Heart left ventricle (tissue), 13 donors: ENCODE results near the gene DOCK7.

ENCODE experiments used
- CTCF ChIP-seq, 12 donors: fragments of 200-600 bp; sonication (generic) in 4 of 12; IDR thresholded peaks; one replicate each; pipeline versions ENCODE4 v1.5.0 to v1.8.0; 2018 to 2022; ENCODE audit warnings: antibody characterized with exemption in 12 of 12, mild to moderate bottlenecking in 5 of 12
- POLR2A ChIP-seq, 2 donors: fragments of 450-650 bp; IDR thresholded peaks; one replicate each; pipeline ENCODE4 v1.6.1; 2017; ENCODE audit warnings: antibody characterized with exemption in 2 of 2, mild to moderate bottlenecking in 2 of 2, moderate library complexity in 2 of 2
- donor health status: ischemic (EF 13 %, LVEDD 7.1; RV severe dilation, severe dysfunction).
- donor health status: DM: no; HTN: yes; CAD: no.
- donor health status: DM: no; HTN: no; CAD: no.
- donor health status: ischemic (EF 25% LVEDD 6.9; RV normal size, moderate dysfunction).
- donor health status: ischemic (EF 25% LVEDD 5.7; RV mildly dilated, moderate dysfunction).
- donor health status: ischemic (EF 35%, LVEDD 5.7; RV mildly dilated, moderate dysfunction).
- donor health status: nonischemic (EF 11% LVEDD 7.7; RV severe dilation, severe dysfunction).
- donor health status: DM: yes; HTN: yes; CAD: no.
- donor health status: PGD.
- donor health status: ischemic (EF 29% LVEDD 5.4; RV normal size, mild dysfunction).
- donor health status: nonischemic (EF 23%, LVEDD 6.1; RV moderate dilation, normal function).

GRCh38 chr1:62712336-62713243, 24.4 kb upstream of the DOCK7 start:
- TF ChIP-seq CTCF (IDR thresholded peaks at IDR 0.05) (no peak), POLR2A (IDR thresholded peaks at IDR 0.05) (no peak)
